ENCODE measurements around the gene RPS10. TPM values are rescaled to one million over a fixed set of nuclear protein-coding genes. Genes with fewer than 3 reads are reported as not detected.

The RPS10 gene
- polyA plus RNA-seq (2011; rRNA removed) (2,426 and 3,003 TPM in 2 replicates), polyA minus RNA-seq (2011; rRNA and poly(A)+ RNA removed) (908 and 1,136 TPM in 2 replicates)

- no peak; the same call in 1 of the 2 replicates for TF ChIP-seq CTCF (IDR thresholded peaks at IDR 0.05; ENCODE audit: low read depth, low read length)
- peak within 1 kb of the TSS; percentile 99 for H3K4me3 ChIP-seq (ENCODE audit: low read depth, low read length)
- H3K27ac ChIP-seq (ENCODE audit: low read depth, low read length) = peak within 1 kb of the TSS; percentile 65
- CTCF ChIA-PET = interaction anchor here (0.7 to 1.8 kb wide), 7 partner anchors 34 to 328 kb away, joined by 3 to 11 read pairs (median 4); no protein-coding TSS in a partner anchor
- peaks cover 1% of the 10 kb centered on the region for H3K9me3 ChIP-seq (ENCODE audit: control insufficient read depth, insufficient read depth, low read length)
- POLR2A ChIA-PET = interaction anchor here (0.6 to 1.8 kb wide), 12 partner anchors 10 to 230 kb away, joined by 3 to 30 read pairs (median 4); partner anchors contain the start of genes HMGA1 and SMIM29
- DNase-seq (ENCODE audit: low read depth, low spot score) = peak; percentile 75
- H3K27me3 ChIP-seq (ENCODE audit: control insufficient read depth, insufficient read depth, low read length) = no peaks in the 10 kb centered on the region
These were observed at the start of gene RPS10 for GRCh38 chr6:34425498-34426410. Gene RPS10 (minus strand): TSS chr6:34426069. CDS start chr6:34425221, 848 bp downstream.

- no peak overlapping the region for H3K27ac ChIP-seq (ENCODE audit: low read depth, low read length)
- H3K4me3 ChIP-seq (ENCODE audit: low read depth, low read length) = no peak overlapping the region
- DNase-seq (ENCODE audit: low read depth, low spot score) = no peak
- TF ChIP-seq CTCF (IDR thresholded peaks at IDR 0.05; ENCODE audit: low read depth, low read length) = no peak
- POLR2A ChIA-PET = no interaction called here
- peaks cover 3% of the 10 kb centered on the region for H3K27me3 ChIP-seq (ENCODE audit: control insufficient read depth, insufficient read depth, low read length)
- peaks cover 8% of the 10 kb centered on the region for H3K9me3 ChIP-seq (ENCODE audit: control insufficient read depth, insufficient read depth, low read length)
- CTCF ChIA-PET = interaction anchor here (0.5 to 0.6 kb wide), 2 partner anchors 27 to 311 kb away, joined by 3 to 4 read pairs; no protein-coding TSS in a partner anchor
These were observed 49.4 kb upstream of the RPS10 start for GRCh38 chr6:34475238-34475682.

DNA sequence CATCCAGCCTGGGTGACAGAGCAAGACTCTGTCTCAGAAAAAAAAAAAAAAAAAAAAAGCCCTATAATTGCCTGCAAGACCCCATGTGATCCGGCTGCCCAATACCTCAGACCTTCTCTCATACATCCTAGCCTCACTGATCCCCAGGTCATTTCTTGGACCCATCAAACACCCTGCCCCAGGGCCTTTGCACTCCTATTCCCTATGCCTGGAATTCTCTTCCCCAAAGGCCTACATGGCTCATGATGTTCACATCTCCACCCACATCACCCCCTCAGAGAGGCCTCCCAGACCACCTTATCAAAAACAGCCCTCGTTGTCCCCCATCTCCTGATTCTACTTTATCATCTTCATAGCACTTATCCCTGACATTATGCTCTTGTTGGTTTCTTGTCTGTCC, 48.9 kb upstream of the RPS10 start:
- POLR2A ChIA-PET = interaction anchor here (0.7 kb wide), 1 partner anchor 214 kb away, joined by 8 read pairs; no protein-coding TSS in a partner anchor
- Histone ChIP-seq H3K9me3 (ENCODE audit: control insufficient read depth, insufficient read depth, low read length) (peaks cover 8% of the 10 kb centered on the region), H3K27ac (ENCODE audit: low read depth, low read length) (no peak overlapping the region), H3K27me3 (ENCODE audit: control insufficient read depth, insufficient read depth, low read length) (peaks cover 3% of the 10 kb centered on the region), H3K4me3 (ENCODE audit: low read depth, low read length) (no peak overlapping the region)
- no peak for TF ChIP-seq CTCF (IDR thresholded peaks at IDR 0.05; ENCODE audit: low read depth, low read length)
- DNase-seq (ENCODE audit: low read depth, low spot score) = no peak
- CTCF ChIA-PET = interaction anchor here (0.6 kb wide), 1 partner anchor 27 kb away, joined by 3 read pairs; no protein-coding TSS in a partner anchor

DNA sequence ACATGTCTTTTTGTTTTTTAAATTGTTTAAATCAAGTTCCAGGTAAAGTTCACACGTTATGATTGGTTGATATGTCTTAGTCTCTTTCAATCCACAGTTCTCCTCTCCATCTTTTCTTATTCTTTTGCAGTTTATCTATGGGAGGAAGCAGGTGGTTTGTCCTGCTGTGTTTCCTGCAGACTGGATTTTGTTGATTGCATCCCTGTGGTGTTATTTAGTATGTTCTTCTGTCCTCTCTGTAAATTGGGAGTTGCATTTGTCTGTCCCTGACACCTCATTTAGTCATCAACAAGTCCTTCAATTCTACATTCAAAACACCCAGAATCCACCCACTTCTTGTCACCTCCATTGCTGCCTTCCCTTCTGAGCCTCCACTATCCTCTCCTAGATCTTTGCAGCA, 48.1 kb upstream of the RPS10 start:
- POLR2A ChIA-PET = interaction anchor here (0.7 kb wide), 1 partner anchor 213 kb away, joined by 8 read pairs; no protein-coding TSS in a partner anchor
- Histone ChIP-seq H3K27ac (ENCODE audit: low read depth, low read length) (no peak overlapping the region), H3K4me3 (ENCODE audit: low read depth, low read length) (no peak overlapping the region), H3K27me3 (ENCODE audit: control insufficient read depth, insufficient read depth, low read length) (peaks cover 3% of the 10 kb centered on the region), H3K9me3 (ENCODE audit: control insufficient read depth, insufficient read depth, low read length) (peaks cover 8% of the 10 kb centered on the region)
- TF ChIP-seq CTCF (IDR thresholded peaks at IDR 0.05; ENCODE audit: low read depth, low read length) = no peak
- CTCF ChIA-PET = no interaction called here
- no peak for DNase-seq (ENCODE audit: low read depth, low spot score)
